Measurements from ENCODE around the gene TBC1D22A.

- TF ChIP-seq, protein P1, sequence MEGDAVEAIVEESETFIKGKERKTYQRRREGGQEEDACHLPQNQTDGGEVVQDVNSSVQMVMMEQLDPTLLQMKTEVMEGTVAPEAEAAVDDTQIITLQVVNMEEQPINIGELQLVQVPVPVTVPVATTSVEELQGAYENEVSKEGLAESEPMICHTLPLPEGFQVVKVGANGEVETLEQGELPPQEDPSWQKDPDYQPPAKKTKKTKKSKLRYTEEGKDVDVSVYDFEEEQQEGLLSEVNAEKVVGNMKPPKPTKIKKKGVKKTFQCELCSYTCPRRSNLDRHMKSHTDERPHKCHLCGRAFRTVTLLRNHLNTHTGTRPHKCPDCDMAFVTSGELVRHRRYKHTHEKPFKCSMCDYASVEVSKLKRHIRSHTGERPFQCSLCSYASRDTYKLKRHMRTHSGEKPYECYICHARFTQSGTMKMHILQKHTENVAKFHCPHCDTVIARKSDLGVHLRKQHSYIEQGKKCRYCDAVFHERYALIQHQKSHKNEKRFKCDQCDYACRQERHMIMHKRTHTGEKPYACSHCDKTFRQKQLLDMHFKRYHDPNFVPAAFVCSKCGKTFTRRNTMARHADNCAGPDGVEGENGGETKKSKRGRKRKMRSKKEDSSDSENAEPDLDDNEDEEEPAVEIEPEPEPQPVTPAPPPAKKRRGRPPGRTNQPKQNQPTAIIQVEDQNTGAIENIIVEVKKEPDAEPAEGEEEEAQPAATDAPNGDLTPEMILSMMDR (IDR thresholded peaks at IDR 0.05) = no peak
- no peak for TF ChIP-seq POLR2A (IDR thresholded peaks at IDR 0.05)
Measured at GRCh38 chr22:46994983-46995382, 232.5 kb downstream of the TBC1D22A start.

All from Peyer's patch (tissue), 4 donors.